Measurements from ENCODE around the gene JAGN1. TPM values are rescaled to one million over a fixed set of nuclear protein-coding genes. Genes with fewer than 3 reads are reported as not detected.
"Not testable (repeated sequence)": the region's sequence is repeated elsewhere in the genome, so short reads cannot be mapped to it uniquely, and the experiment has no call there.

The JAGN1 gene
- total RNA-seq, result 33.9 and 36.2 TPM in 2 replicates

DNA sequence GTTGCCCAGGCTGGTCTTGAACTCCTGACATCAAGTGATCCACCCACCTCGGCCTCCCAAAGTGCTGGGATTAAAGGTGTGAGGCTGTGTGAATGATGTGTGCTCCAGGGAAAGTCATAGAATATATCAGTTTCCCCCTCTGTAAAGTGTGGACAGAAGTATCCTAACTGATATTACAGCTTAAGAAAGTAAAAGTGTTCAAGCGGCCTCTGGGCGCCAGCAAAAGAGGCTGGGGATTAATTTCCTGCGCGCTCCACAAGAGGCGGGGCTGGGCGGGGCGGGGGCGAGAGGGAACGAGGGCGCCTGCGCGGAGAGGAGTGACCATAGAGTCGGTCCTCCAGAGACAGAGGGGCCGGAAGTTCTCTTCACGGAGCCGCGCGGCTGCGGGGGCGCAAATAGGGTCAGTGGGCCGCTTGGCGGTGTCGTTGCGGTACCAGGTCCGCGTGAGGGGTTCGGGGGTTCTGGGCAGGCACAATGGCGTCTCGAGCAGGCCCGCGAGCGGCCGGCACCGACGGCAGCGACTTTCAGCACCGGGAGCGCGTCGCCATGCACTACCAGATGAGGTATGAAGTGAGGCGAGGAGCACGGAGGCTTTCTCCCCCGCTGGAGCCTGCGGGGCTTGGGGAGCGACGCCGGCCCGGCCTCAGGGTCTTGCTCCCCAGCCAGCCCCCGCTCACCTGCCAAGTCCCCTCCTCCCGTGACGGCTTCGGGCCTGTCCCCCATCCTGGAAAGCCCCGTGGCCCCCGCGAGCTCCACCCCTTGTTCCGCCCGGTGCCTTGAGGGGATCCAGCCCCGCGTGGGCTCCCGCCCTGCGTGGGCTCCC is at the start of gene JAGN1:
TSS of gene JAGN1 (plus strand) at position 362 of the 823 bp plus-strand sequence. CDS start at position 475, 113 bp downstream.
- intact Hi-C loops (cut with micrococcal nuclease), result loop anchor here (1.0 to 2.0 kb wide), 17 partner anchors 12 to 494 kb away; partner anchors contain the start of genes BRK1, BRPF1, CRELD1 and EMC3

DNA sequence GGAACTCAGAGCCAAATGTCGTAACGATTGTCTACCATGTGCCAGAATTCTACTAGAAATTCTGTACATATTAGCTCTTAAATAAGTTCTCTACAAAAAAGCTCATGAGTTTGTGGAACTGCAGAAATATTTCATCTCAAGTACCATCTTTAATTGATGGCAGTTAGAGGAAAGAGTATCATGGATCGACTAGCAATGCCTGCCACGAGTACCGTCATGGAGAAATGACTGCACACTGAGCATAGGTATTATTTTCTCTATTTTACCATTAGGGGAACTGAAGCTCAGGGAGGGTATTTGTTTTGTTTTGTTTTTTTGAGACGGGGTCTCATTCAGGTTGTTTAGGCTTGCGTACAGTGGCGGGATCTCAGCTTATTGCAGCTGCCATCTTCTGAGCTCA is 49.4 kb upstream of the JAGN1 start:
- intact Hi-C loops (cut with micrococcal nuclease), result loop anchor here (10.0 kb wide), 1 partner anchor 894 kb away; no protein-coding TSS in a partner anchor

DNA sequence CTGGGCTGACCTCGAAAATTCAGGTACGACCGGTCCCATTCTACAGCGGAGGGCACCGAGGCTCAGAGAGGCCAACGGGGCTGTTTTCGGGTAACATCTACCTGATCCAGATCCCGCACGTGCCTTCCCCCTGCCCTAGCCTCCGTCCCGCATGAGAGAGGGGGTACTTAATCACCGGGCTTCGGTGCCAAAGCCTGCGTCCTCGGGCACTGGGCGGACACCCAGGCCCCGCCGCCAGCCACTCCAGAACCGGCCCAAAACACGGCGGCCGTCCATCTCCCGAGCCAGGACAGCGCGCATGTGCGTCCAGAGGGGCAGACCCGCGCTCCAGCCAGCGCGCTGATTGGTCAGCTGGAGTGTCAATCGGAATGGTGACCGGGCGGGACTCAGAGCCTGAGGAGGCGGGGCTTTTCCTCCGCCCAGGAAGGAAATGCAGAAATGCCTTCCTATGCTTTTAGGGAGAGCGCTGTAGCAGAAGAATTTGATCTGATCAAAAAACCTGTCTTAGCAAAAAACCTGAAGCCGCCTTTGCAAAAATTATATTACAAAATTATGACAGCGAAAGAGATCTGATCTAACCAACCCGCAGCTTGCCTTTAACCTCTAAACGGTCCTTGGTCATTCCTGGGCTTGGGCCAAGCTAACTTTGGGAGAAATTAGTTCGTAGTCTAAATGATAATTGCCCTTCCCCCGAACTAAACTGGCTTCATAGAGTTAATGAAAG is 46.5 kb upstream of the JAGN1 start, which contains the start of gene RPUSD3:
TSS of gene RPUSD3 (minus strand) at position 294 of the 724 bp plus-strand sequence. CDS start at position 276, 18 bp downstream.
- intact Hi-C loops (cut with micrococcal nuclease), result loop anchor here (1.0 to 10.0 kb wide), 16 partner anchors 35 to 1429 kb away; partner anchors contain the start of genes ARPC4, ATG7, BRK1 and BRPF1

DNA sequence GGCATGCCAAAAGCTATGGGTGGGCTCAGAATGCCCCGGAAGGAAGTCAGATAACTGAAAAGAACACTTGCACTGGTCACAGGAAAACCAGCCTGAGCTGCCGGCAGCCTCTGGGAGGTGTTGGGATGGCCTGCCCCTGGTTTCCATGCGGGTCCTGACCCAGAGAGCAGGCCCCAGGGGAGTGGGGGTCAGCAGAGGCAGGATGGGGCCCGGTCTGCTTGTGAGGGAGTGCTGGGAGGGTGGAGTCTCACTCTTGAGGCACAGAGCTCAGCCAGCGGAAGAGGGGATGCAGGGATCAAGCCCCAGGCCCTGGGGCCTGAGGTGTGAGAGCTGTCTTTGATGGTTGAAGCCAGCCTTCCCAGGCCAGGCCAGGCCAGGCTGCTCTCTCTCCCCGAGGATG is 44.2 kb upstream of the JAGN1 start:
- intact Hi-C loops (cut with micrococcal nuclease), result loop anchor here (10.0 kb wide), 1 partner anchor 889 kb away; no protein-coding TSS in a partner anchor

DNA sequence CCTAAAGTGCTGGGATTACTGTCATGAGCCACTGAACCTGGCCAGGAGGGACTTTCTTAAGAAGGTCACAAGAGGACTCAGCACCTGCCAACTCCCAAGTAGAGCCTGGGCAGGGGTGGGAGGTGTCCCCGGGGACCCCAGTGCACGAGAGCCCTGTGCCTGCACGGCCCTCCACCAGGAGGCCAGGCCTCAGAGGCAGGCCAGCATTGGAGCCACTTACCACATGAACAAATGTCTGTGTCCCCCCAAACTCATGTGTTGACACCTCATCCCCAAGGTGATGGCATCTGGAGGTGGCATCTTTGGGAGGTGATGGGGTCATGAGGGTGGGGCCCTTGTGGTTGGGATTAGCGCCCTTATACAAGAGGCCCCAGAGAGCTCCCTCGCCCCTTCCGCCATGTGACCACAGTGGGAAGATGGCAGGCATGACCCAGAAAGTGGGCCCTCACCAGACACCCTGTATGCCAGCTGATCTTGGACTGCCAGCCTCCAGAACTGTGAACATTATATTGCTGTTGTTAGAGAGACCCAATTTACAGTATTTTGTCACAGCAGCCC is 43.4 kb upstream of the JAGN1 start:
- intact Hi-C loops (cut with micrococcal nuclease), result loop anchor here (10.0 kb wide), 1 partner anchor 888 kb away; no protein-coding TSS in a partner anchor

DNA sequence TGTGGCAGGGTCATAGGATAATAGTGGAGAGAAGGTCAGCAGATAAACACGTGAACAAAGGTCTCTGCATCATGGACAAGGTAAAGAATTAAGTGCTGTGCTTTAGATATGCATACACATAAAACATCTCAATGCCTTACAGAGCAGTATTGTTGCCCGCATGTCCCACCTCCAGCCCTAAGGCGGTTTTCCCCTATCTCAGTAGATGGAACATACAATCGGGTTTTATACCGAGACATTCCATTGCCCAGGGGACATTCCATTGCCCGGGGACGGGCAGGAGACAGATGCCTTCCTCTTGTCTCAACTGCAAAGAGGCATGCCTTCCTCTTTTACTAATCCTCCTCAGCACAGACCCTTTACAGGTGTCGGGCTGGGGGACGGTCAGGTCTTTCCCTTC is 42.5 kb upstream of the JAGN1 start:
- intact Hi-C loops (cut with micrococcal nuclease), result loop anchor here (1.0 to 10.0 kb wide), 2 partner anchors 98 to 887 kb away; no protein-coding TSS in a partner anchor

DNA sequence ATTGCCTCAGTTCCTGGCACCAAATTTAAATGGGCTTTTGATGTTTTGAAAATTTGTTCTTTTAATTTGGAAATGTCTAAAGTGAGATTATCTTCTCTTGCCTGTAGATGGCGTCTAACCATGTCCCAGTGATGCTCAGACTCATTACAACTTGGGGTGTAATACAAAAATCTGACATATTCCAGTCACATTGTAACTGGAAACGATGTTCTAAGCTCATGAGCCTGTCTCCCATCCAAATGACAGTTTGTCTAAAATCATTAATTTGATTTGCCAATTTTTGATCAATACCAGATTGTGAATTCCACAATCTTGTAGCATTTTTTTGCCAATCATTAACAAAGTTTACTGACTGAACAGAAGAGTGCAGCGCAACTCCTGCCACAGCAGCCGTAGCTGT is 41.5 kb upstream of the JAGN1 start:
- intact Hi-C loops (cut with micrococcal nuclease), result loop anchor here (1.0 to 10.0 kb wide), 3 partner anchors 84 to 886 kb away; partner anchors contain the start of gene CRELD1

DNA sequence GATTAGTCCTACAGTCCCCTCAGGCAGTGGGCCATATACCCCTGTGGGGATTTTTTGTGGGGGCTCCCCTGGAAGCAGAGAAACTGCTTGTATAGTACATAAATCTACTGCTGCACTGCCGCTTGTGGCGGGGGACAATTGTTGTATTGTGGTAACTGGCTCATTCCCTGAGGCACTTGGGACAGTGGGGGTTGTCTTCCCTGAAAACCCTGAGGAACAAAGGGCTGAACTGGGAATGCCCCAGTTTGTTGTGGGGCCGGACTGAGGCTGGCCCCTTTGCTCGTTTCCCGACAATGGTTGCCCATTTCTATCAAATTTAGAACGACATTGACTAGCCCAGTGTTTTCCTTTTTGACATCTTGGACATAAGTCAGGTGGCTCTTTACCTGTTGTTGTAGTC is 39.0 kb upstream of the JAGN1 start:
- intact Hi-C loops (cut with micrococcal nuclease), result not testable (repeated sequence)

DNA sequence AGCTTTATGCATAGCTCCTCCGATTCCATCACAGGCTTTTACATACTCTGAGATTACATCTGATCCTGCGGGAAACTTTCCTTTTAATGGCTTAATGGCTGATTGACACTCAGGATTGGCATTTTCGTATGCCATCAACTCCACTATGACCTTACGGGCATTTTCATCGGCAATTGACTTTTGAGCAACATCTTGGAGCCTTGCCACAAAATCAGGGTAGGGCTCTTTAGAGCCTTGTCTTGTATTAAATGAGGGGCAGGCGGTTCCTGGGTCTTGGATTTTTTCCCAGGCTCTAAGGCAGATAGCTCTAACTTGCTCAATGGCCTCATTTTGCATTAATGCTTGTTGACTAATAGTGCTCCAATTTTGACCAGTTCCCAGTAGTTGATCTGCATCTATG is 38.5 kb upstream of the JAGN1 start:
- intact Hi-C loops (cut with micrococcal nuclease), result not testable (repeated sequence)

DNA sequence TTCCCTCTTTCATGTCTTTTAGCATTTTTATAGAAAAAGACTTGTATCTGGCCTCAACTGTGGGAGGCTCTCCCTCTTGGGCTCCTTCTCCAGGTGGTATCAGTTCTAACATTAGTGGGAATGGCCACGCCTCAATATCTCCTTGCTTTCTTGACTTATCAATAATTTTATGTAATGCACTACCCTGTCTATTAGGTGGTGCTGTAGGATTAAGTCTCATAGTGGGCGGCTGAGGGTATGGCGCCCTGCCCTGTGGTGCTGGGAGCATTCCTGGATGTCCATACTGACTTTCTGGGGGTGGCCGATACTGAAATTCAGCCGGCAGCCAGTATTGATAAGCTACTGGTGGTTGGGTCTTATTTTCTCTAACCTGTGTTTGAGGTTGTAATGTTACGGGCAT is 37.9 kb upstream of the JAGN1 start:
- intact Hi-C loops (cut with micrococcal nuclease), result no loop called here

DNA sequence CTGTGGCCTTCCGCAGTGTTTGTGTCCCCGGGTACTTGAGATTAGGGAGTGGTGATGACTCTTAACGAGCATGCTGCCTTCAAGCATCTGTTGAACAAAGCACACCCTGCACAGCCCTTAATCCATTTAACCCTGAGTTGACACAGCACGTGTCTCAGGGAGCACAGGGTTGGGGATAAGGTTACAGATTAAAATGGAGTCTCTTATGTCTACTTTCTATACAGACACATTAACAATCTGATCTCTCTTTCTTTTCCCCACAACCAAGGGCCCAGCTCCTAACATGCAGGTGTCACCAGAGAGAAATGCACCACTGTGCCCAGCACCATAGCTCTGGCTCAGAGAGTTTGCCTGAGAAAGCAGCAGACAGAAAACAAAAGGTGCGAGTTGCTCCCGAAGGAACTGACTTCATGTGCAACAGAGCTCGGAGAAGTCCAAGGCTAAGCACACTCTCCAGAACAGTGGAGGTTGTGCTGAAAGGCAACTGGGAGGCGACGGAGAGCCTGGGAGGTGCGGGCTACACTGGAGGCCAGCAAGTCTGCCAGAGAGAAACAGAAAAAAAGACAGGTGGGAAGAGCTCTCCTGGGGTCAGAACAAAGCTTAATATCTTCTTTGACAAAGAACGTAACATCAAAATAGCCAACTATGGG is 36.0 kb upstream of the JAGN1 start:
- intact Hi-C loops (cut with micrococcal nuclease), result not testable (repeated sequence)

DNA sequence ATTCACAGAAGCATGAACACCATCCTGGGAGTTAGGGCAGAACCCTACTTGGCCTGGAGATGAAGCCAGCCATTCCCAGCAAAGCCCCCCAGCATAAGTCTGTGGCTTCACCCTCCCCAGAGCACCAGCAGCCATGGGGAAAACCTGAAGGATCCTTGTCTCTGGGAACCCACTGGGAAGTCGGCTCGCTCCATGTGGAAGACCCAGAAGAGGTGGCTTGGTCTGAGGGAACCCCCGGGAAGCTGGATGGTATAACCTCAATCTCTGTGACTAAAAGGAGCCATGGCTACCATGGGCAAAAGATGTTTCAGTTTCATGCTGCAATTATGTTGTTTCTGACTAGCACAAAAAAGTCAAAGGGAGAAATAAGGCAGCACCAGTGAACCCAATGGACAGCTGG is 34.8 kb upstream of the JAGN1 start:
- intact Hi-C loops (cut with micrococcal nuclease), result no loop called here

DNA sequence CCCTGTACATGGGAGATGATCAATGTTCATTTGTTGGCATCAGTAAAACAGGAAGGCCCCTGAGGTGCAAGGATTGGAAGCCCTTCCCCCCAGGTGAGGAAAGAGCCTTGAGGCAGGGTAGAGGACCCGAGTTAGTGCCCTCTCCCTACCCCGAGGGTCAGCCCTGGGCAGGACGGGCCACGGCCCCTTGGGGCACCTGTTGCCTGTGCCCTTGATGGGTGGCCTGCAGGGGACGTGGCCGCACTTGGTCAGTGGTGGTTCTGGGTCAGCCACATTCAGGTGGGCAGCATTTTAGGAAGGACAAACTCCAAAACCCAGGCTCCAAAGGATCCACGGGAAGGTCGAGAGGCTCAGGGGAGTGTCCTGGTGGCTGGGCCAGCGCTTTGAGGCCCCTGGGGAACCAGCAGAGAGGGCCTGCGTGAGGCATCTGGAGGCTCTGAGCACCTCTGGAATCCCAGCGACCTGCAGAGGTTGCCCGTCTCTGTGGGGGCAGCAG is 30.8 kb upstream of the JAGN1 start:
- intact Hi-C loops (cut with micrococcal nuclease), result no loop called here

DNA sequence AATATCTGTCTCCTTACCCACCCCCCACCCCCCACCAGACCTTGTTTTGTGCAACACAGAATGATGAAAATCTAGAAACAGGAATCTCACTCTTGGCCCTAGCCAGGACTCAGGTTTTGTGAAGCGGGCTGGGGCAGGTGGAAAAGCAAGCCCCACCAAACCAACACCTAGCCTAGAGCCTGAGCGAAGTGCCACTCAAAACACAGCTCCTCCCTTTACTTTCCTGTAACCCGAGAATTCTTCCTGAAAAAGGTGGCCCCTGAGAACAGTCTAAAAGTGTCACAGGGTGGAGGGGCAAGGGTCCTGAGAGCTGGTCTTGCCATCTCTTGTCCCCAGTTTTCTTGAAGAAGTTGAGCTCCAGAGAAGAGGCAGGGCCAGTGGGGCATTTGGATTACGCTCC is 29.2 kb upstream of the JAGN1 start:
- intact Hi-C loops (cut with micrococcal nuclease), result no loop called here

DNA sequence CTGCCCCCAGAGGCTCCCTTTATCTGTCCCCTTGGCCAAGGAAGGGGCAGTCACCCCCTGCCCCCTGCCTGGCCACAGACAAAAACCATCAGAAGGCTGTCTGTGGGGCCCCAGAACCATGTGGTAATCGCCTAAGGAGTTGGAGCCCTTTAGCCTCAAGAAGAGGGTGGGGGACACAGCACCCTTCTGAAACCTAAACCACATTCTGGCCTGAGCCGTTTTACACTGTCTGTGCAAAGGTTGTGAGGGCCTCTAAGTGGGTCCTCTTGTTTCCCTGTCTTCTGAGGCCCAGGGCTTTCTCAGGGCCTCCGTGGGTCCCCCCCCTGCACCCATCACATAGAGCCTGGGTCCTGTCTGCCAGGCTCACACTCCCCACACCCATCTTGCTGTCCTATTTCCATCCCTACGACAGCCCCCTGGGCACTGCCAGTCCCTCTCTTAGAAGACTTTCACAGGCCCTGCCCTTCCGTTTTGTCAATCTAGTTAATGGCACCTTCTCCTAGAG is 28.7 kb upstream of the JAGN1 start:
- intact Hi-C loops (cut with micrococcal nuclease), result no loop called here

DNA sequence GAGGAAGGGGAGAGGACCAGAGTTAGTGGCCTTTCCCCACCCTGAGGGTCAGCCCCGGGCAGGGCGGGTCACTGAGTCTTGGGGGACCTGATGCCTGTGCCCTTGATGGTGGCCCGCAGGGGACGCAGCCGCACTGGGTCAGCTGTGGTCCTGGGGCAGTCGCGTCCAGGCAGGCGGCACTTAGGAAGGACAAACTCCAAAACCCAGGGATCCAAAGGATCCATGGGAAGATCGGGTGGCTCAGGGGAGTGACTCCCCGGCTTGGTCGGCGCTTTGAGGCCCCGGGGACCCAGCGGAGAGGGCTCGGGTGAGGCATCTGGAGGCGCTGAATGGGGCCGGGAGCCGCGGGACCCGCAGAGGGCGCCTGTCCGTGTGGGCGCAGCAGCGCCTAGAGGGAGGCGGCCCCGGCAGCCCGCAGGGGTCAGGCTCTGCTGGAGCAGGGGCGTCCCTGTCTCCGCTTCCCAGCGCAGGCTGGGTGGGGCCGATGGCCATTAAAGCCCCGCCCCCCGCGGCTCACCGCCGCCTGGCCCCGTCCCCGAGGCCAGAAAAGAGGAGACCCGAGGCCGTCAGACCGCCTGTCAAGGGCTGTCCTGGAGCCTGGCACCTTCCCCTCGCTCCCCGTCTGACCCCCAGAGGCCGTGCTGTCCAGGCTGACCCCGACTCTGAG is 27.9 kb upstream of the JAGN1 start:
- intact Hi-C loops (cut with micrococcal nuclease), result no loop called here

DNA sequence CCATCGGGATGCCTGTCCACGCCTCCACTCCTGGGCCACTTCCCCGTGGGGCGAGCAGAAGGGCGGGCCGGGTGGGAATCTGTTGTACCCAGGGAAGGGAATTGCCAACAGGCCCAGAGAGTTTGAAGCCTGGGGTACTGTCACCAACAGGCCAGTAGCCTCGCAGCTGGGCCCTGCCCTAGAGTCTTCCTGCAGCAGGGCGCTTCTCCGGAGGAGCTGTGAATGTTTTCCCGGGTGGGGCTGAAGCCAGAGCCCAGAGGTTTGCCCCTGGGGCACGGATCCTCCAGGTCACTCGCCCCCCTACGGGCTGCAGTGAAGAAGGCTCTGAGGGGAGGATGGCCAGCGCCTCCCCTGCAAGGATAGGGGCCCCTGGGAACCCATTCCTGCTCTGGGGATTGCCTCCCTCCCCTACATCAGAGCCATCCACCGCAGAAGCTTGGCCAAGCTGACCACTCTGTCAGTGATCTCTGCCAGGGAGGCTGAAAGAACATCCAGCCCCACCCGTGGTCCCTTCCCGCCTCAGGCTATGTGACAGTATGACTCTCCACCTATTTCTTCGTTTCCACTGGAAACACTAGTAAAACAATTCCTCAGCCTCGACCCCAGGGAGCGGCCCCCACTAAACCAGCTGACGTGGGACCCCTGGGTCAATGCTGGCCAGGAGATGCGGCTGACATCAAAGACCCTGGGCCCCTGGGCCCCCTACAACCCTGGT is 27.2 kb upstream of the JAGN1 start:
- intact Hi-C loops (cut with micrococcal nuclease), result no loop called here

DNA sequence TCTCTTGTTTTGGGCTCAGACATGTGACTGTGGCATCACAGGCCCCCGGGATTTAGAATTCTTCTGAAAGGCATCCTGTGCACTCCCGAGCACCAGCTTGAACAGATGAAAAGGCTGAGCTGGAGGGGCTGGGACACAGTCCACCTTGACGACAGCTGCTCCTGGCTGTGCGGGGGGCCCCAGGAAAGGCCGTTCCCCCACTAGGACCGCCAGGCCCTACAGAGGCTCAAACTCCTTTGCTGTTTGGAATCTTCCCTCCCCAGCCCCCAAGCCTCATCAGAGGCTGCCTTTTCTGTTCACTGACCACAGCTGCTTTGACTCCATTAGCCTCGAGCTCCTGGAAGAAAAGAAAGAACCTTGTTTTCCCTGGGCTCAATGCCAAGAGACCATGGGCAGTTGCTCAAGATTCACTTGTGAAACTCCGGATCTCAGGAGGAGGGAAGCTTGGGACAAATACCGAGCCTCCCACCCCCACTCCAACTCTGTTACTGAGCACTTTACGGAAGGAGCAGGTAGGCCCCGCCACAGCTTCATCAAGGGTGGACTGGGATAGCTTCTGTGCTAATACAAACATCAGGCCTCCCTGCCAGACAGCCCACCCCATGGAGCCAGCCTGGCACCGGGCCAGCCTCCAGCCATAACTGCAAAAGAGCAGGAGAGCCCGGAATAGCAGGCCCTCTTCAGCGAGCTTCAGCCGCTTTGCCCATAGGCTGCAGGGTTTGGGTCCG is 26.0 kb upstream of the JAGN1 start:
- intact Hi-C loops (cut with micrococcal nuclease), result no loop called here
